GM12878 (cell line): ENCODE data around the gene NBPF1. TPM values are rescaled to one million over a fixed set of nuclear protein-coding genes. Genes with fewer than 3 reads are reported as not detected.

ENCODE experiments used
- ATAC-seq: fragments of 200-7000 bp; cut with Tn5 transposase; 3 replicates; pipeline ENCODE4 v1.9.1; 2020; ENCODE audit warnings: mild to moderate bottlenecking, moderate library complexity
- BruUV-seq: library from RNA; stranded (reverse); fragments of 400-500 nt; replicated peaks from 2 replicates; lab custom pipeline; 2021; lab: Mats Ljungman, UMichigan
- CTCF ChIA-PET: fragments of 300-600 bp; sonication (Branson Sonifier 250); formaldehyde crosslinking; extraction: SDS; loops from one replicate; lab custom pipeline; 2021; ENCODE audit warnings: inconsistent platforms; lab: Yijun Ruan, JAX
- POLR2A ChIA-PET: fragments of 350-600 bp; formaldehyde crosslinking; extraction: SDS; loops from one replicate; lab custom pipeline; 2021; ENCODE audit warnings: inconsistent platforms; lab: Charles Lee
- RAD21 ChIA-PET: fragments of 300-600 bp; sonication (Branson Sonifier 250); formaldehyde crosslinking; loops from one replicate; lab custom pipeline; 2023; ENCODE audit warnings: antibody characterized with exemption; ENCODE audit not compliant: unreplicated experiment; lab: Charles Lee
- SMC1A ChIA-PET: fragments of 300-600 bp; sonication (Branson Sonifier 250); formaldehyde crosslinking; loops from one replicate; lab custom pipeline; 2023; ENCODE audit not compliant: unreplicated experiment, uncharacterized antibody; lab: Charles Lee
- DNase-seq: peaks from one replicate; pipeline ENCODE4 v3.0.0-alpha.2; 2011; ENCODE audit warnings: low read depth, low spot score
- FAIRE-seq: peaks from 3 replicates; lab custom pipeline; 2011; peaks lifted over from hg19 to GRCh38; lab: Jason Lieb, UNC
- H2AFZ ChIP-seq: 2 replicates; pipeline ENCODE4 v1.6.0; 2011; ENCODE audit warnings: low read depth, low read length, control low read depth; ENCODE audit not compliant: control insufficient read depth
- H3K27ac ChIP-seq: 2 replicates; pipeline ENCODE4 v1.5.1; 2011; ENCODE audit warnings: control low read depth; ENCODE audit not compliant: control insufficient read depth, insufficient read depth
- H3K27me3 ChIP-seq, 2 experiments: replicated peaks in 1 of 2; 2 replicates each; pipeline versions ENCODE4 v1.6.0 to v1.6.1; 2011; ENCODE audit warnings: low read length in 1 of 2; ENCODE audit not compliant: control insufficient read depth in 2 of 2, insufficient read depth in 2 of 2
- H3K36me3 ChIP-seq, 2 experiments: 2 replicates each; pipeline ENCODE4 v1.5.1; 2011; ENCODE audit warnings: low read length in 1 of 2; ENCODE audit not compliant: control insufficient read depth in 2 of 2, insufficient read depth in 2 of 2
- H3K4me1 ChIP-seq: 2 replicates; pipeline ENCODE4 v1.6.1; 2011; ENCODE audit warnings: mild to moderate bottlenecking, low read length, moderate library complexity, mixed read lengths; ENCODE audit not compliant: control insufficient read depth, insufficient read depth
- H3K4me2 ChIP-seq: 2 replicates; pipeline ENCODE4 v1.6.0; 2011; ENCODE audit warnings: control low read depth; ENCODE audit not compliant: control insufficient read depth, insufficient read depth
- H3K4me3 ChIP-seq: fragments of 200-600 bp; sonication (generic); 2 replicates; pipeline ENCODE4 v1.5.1; 2016
- H3K79me2 ChIP-seq: 2 replicates; pipeline ENCODE4 v1.6.0; 2011; ENCODE audit warnings: low read length; ENCODE audit not compliant: control insufficient read depth, insufficient read depth
- H3K9ac ChIP-seq: 2 replicates; pipeline ENCODE4 v1.8.0; 2011; ENCODE audit warnings: low read length, control low read depth, mixed read lengths; ENCODE audit not compliant: control insufficient read depth, insufficient read depth
- H3K9me3 ChIP-seq: replicated peaks from 3 replicates; pipeline ENCODE4 v1.5.1; 2011; ENCODE audit warnings: mild to moderate bottlenecking, low read length; ENCODE audit not compliant: control insufficient read depth, insufficient read depth
- H4K20me1 ChIP-seq: 2 replicates; pipeline ENCODE4 v1.6.0; 2011; ENCODE audit not compliant: control insufficient read depth, insufficient read depth
- BRCA1 ChIP-seq: IDR thresholded peaks from 2 replicates; pipeline ENCODE4 v1.6.1; 2011; ENCODE audit warnings: low read depth, low read length, improper control_type of control experiment
- CREM ChIP-seq: IDR thresholded peaks from 2 replicates; pipeline ENCODE4 v1.6.1; 2014; ENCODE audit warnings: antibody characterized with exemption, low read depth
- FOXK2 ChIP-seq: fragments of 450-650 bp; IDR thresholded peaks from 2 replicates; pipeline ENCODE4 v1.6.1; 2017; ENCODE audit warnings: mild to moderate bottlenecking, moderate library complexity
- RAD51 ChIP-seq: fragments of 450-650 bp; IDR thresholded peaks from 2 replicates; pipeline ENCODE4 v1.6.1; 2016; ENCODE audit warnings: moderate library complexity, mild to moderate bottlenecking, inconsistent platforms
- WGBS: methylation state at CpG from one replicate; pipeline ENCODE4 v1.1.6; 2016; ENCODE audit warnings: low lambda C conversion rate; ENCODE audit not compliant: insufficient replicate concordance, insufficient coverage; ENCODE audit errors: missing lambda C conversion rate; 5-methylcytosine and 5-hydroxymethylcytosine counted together
- in situ Hi-C: fragments of 300-500 bp; cut with MboI; formaldehyde crosslinking; loops from 9 replicates; pipeline ENCODE4 v1.14.3; 2018; ENCODE audit warnings: mixed read lengths
- intact Hi-C: fragments of 100-400 bp; cut with micrococcal nuclease; formaldehyde crosslinking; loops from one replicate; pipeline ENCODE4 v1.14.2; 2022; ENCODE audit not compliant: unreplicated experiment
- polyA plus RNA-seq, 11 experiments: library from polyadenylated mRNA; depleted of rRNA in 4 of 11; unstranded in 6 of 11; stranded (reverse) in 5 of 11; fragments of >200 nt; fragmentation: Nextera tagmentation in 4 of 11; fragmentation: Illumina TruSeq in 1 of 11; extraction: Ambion mirVana in 4 of 11; extraction: Trizol in 1 of 11; gene quantifications; 1 replicate in 1 of 11; 2 replicates in 10 of 11; pipeline versions ENCODE4 v1.2.1 to v1.2.3, GENCODE V29; 2011 to 2016; ENCODE audit warnings: inconsistent platforms in 2 of 11, missing spikeins in 2 of 11, low read depth in 1 of 11
- total RNA-seq, 4 experiments: library from RNA; depleted of rRNA in 3 of 4; stranded (reverse); fragments of >200 nt in 3 of 4; fragmentation: Illumina TruSeq in 1 of 4; extraction: Trizol in 1 of 4; gene quantifications; 2 replicates each; pipeline versions ENCODE4 v1.2.1 to v1.2.3, GENCODE V29; 2013 to 2021
- TF ChIP-seq, protein P1 (sequence below): IDR thresholded peaks from 2 replicates; pipeline ENCODE4 v1.6.1; 2011; ENCODE audit warnings: low read depth, low read length, improper control_type of control experiment, borderline replicate concordance

NBPF1 gene
- total and polyA plus RNA-seq, 10 of the 15 experiments (the other 5 are each of a cell fraction or from before 2014, with no cell fraction given) = 0.20 to 3.4 (median 0.71) TPM

DNA sequence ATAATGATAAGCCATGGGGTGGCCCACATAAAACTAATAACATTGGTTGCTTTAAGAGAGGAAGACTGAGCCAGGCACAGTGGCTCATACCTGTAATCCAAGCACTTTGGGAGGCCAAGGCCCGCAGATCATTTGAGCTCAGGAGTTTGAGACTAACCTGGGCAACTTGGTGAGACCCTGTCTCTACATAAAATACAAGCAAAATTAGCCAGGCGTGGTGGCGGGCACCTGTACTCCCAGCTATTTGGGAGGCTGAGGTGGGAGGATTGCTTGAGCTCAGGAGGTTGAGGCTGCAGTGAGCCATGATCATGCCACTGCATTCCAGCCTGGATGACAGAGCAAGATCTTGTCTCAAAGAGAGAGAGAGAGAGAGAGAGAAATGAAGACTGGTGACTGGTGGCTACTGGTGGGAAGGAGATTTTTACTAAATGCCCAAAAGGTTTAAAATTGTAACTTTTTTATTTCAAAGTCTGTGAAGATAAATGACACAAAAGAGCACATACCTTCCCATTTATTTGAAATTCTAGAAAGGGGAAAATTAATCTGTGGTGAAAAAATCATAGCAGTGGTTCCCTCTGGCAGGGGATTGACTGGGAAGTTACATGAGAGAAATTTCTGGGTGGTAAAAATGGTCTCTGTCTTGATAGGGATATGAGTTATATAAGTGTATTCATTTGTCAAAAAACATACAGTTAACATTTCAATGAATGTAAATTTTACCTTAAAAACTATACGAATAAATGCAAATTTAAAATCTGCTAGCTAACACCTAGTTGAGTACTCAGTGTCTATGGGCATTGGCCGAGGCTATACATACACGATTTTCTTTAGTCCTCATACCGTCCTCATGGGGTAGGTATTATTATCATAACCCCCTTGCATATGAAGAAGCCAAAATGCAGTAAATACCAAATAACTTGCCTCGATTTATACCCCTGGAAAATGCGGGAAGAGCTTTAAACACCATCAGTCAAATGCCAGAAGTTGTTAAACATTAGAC is 2.2 kb upstream of the NBPF1 start:
- Histone ChIP-seq H3K4me3 (no peak overlapping the region), H3K9me3 (no peaks in the 10 kb centered on the region), H3K27me3 (peaks cover 13 to 18% of the 10 kb centered on the region in 2 experiments), H3K27ac (no peak overlapping the region), H3K79me2 (no peaks in the 10 kb centered on the region), H3K4me2 (no peak overlapping the region), H3K4me1 (peaks cover 4% of the 10 kb centered on the region), H3K36me3 (peaks cover 0 to 3% of the 10 kb centered on the region in 2 experiments; a peak in 2 of 4 replicates), H3K9ac (no peak overlapping the region), H4K20me1 (no peaks in the 10 kb centered on the region), H2AFZ (no peak overlapping the region)
- no TSS peak for BruUV-seq
- intact Hi-C loops = no loop called here
- no peak for DNase-seq
- in situ Hi-C loops = no loop called here
- 71% methylated on average over 9 of the region's 9 CpGs for WGBS
- ATAC-seq = no peak
- ChIA-PET CTCF (interaction anchor here (0.5 to 2.3 kb wide), 7 partner anchors 10 to 1231 kb away, joined by 3 to 17 read pairs (median 4); no protein-coding TSS in a partner anchor), RAD21 (interaction anchor here (0.9 to 1.1 kb wide), 2 partner anchors 10 to 537 kb away, joined by 3 read pairs; no protein-coding TSS in a partner anchor), POLR2A (interaction anchor here (0.6 to 1.0 kb wide), 3 partner anchors 9 to 281 kb away, joined by 3 to 5 read pairs (median 4); no protein-coding TSS in a partner anchor), SMC1A (interaction anchor here (0.8 to 1.2 kb wide), 2 partner anchors 12 to 336 kb away, joined by 4 read pairs; no protein-coding TSS in a partner anchor)
- TF ChIP-seq BRCA1 (no peak), RAD51 (no peak), CREM (no peak), FOXK2 (0 out of 2 replicates have a peak, but pooled peaks have one; percentile 11)
- TF ChIP-seq, protein P1, sequence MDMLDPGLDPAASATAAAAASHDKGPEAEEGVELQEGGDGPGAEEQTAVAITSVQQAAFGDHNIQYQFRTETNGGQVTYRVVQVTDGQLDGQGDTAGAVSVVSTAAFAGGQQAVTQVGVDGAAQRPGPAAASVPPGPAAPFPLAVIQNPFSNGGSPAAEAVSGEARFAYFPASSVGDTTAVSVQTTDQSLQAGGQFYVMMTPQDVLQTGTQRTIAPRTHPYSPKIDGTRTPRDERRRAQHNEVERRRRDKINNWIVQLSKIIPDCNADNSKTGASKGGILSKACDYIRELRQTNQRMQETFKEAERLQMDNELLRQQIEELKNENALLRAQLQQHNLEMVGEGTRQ = no peak
- FAIRE-seq = no peak
